ENCODE data around the gene TMEM132D.

GRCh38 chr12:129083121-129083840 lies 820.5 kb downstream of the TMEM132D start:
- no peak for TF ChIP-seq CTCF (conservative IDR thresholded peaks at IDR 0.05; ENCODE audit: low read depth, low read length)
- TF ChIP-seq EZH2 (IDR thresholded peaks at IDR 0.05; ENCODE audit: borderline replicate concordance, low read depth, low read length, poor library complexity, severe bottlenecking), result no peak
